ENCODE results near the gene CHRNB1.

The CHRNB1 gene

GRCh38 chr17:7484919-7485377 is 40.1 kb downstream of the CHRNB1 start:
- no peak for DNase-seq (ENCODE audit: low read depth)

GRCh38 chr17:7486181-7486580 is 41.3 kb downstream of the CHRNB1 start:
- DNase-seq (ENCODE audit: low read depth) = no peak

- DNase-seq (ENCODE audit: low read depth) = no peak
These were observed 45.3 kb downstream of the CHRNB1 start for GRCh38 chr17:7490144-7490543.

GRCh38 chr17:7491583-7491982 is 46.7 kb downstream of the CHRNB1 start:
- DNase-seq (ENCODE audit: low read depth) = no peak

- DNase-seq (ENCODE audit: low read depth) = no peak
These were observed 49.1 kb downstream of the CHRNB1 start for GRCh38 chr17:7493941-7494340.

- no peak for DNase-seq (ENCODE audit: low read depth)
These were observed 51.1 kb downstream of the CHRNB1 start for GRCh38 chr17:7495906-7496434.

- no peak for DNase-seq (ENCODE audit: low read depth)
These were observed 51.8 kb downstream of the CHRNB1 start for GRCh38 chr17:7496470-7497183.

- no peak for DNase-seq (ENCODE audit: low read depth)
These were observed 52.4 kb downstream of the CHRNB1 start for GRCh38 chr17:7497228-7497627.

- no peak for DNase-seq (ENCODE audit: low read depth)
These were observed 52.8 kb downstream of the CHRNB1 start for GRCh38 chr17:7497636-7498035.

- no peak for DNase-seq (ENCODE audit: low read depth)
These were observed 54.3 kb downstream of the CHRNB1 start for GRCh38 chr17:7499161-7499560.

- no peak for DNase-seq (ENCODE audit: low read depth)
These were observed 56.9 kb downstream of the CHRNB1 start for GRCh38 chr17:7501729-7502128.

- DNase-seq (ENCODE audit: low read depth) = no peak
These were observed 57.4 kb downstream of the CHRNB1 start for GRCh38 chr17:7502171-7502847.

- DNase-seq (ENCODE audit: low read depth) = no peak
These were observed 58.1 kb downstream of the CHRNB1 start for GRCh38 chr17:7502987-7503386.

- no peak for DNase-seq (ENCODE audit: low read depth)
These were observed 58.7 kb downstream of the CHRNB1 start for GRCh38 chr17:7503521-7503920.
